H9 (cell line): ENCODE results near the gene SV2C. TPM values are rescaled to one million over a fixed set of nuclear protein-coding genes. Genes with fewer than 3 reads are reported as not detected.

Source experiments
- DNase-seq: peaks from one replicate; pipeline ENCODE4 v3.0.0-alpha.2; 2017
- H2AFZ ChIP-seq: one replicate; pipeline ENCODE4 v1.6.1; 2013; ENCODE audit warnings: mild to moderate bottlenecking, low read length, control low read depth, moderate library complexity
- H2AK5ac ChIP-seq: 2 replicates; pipeline ENCODE4 v1.6.1; 2013; ENCODE audit warnings: low read length, control low read depth, mixed read lengths; ENCODE audit not compliant: insufficient read length
- H2BK120ac ChIP-seq: one replicate; pipeline ENCODE4 v1.6.1; 2013; ENCODE audit warnings: low read depth, mild to moderate bottlenecking, low read length, control low read depth, inconsistent platforms; ENCODE audit not compliant: poor library complexity, severe bottlenecking
- H2BK12ac ChIP-seq: 2 replicates; pipeline ENCODE4 v1.6.1; 2013; ENCODE audit warnings: low read length, control low read depth, mixed read lengths, low read depth; ENCODE audit not compliant: insufficient read length
- H2BK15ac ChIP-seq: 2 replicates; pipeline ENCODE4 v1.6.1; 2013; ENCODE audit warnings: low read depth, low read length, control low read depth
- H2BK20ac ChIP-seq: one replicate; pipeline ENCODE4 v1.6.1; 2013; ENCODE audit warnings: low read depth, mild to moderate bottlenecking, low read length, control low read depth, inconsistent platforms; ENCODE audit not compliant: poor library complexity, severe bottlenecking
- H2BK5ac ChIP-seq: 2 replicates; pipeline ENCODE4 v1.6.1; 2013; ENCODE audit warnings: low read length, control low read depth, mixed read lengths; ENCODE audit not compliant: insufficient read length
- H3K14ac ChIP-seq: 2 replicates; pipeline ENCODE4 v1.6.1; 2013; ENCODE audit warnings: low read length, control low read depth; ENCODE audit not compliant: insufficient read depth
- H3K18ac ChIP-seq: 2 replicates; pipeline ENCODE4 v1.6.1; 2013; ENCODE audit warnings: low read depth, mild to moderate bottlenecking, mixed read lengths, low read length, control low read depth; ENCODE audit not compliant: insufficient read length
- H3K23ac ChIP-seq: 2 replicates; pipeline ENCODE4 v1.6.1; 2013; ENCODE audit warnings: low read length, control low read depth, mixed read lengths, low read depth; ENCODE audit not compliant: insufficient read length
- H3K23me2 ChIP-seq: 2 replicates; pipeline ENCODE4 v1.6.1; 2013; ENCODE audit warnings: low read depth, mild to moderate bottlenecking, mixed read lengths, low read length, control low read depth; ENCODE audit not compliant: insufficient read length, poor library complexity, severe bottlenecking
- H3K27ac ChIP-seq: 2 replicates; pipeline ENCODE4 v1.5.1; 2013; ENCODE audit warnings: low read length, control low read depth, mixed read lengths, low read depth; ENCODE audit not compliant: insufficient read length
- H3K27me3 ChIP-seq: 2 replicates; pipeline ENCODE4 v1.6.1; 2013; ENCODE audit warnings: low read length, control low read depth, inconsistent platforms; ENCODE audit not compliant: insufficient read depth
- H3K4ac ChIP-seq: 2 replicates; pipeline ENCODE4 v1.6.1; 2013; ENCODE audit warnings: low read depth, mild to moderate bottlenecking, control low read depth, inconsistent platforms, low read length, moderate library complexity
- H3K4me1 ChIP-seq: 2 replicates; pipeline ENCODE4 v1.6.1; 2013; ENCODE audit warnings: low read length, control low read depth, inconsistent platforms; ENCODE audit not compliant: insufficient read depth
- H3K4me2 ChIP-seq: 2 replicates; pipeline ENCODE4 v1.6.1; 2013; ENCODE audit warnings: low read length, control low read depth, mixed read lengths; ENCODE audit not compliant: insufficient read length, insufficient read depth
- H3K56ac ChIP-seq: 2 replicates; pipeline ENCODE4 v1.6.1; 2013; ENCODE audit warnings: low read depth, mild to moderate bottlenecking, mixed read lengths, low read length, control low read depth; ENCODE audit not compliant: insufficient read length
- H3K79me1 ChIP-seq: 2 replicates; pipeline ENCODE4 v1.6.1; 2013; ENCODE audit warnings: low read depth, mild to moderate bottlenecking, moderate library complexity, low read length, control low read depth, inconsistent platforms; ENCODE audit not compliant: insufficient read depth, poor library complexity, severe bottlenecking
- H3K79me2 ChIP-seq: 2 replicates; pipeline ENCODE4 v1.6.1; 2013; ENCODE audit warnings: low read length, control low read depth, inconsistent platforms; ENCODE audit not compliant: insufficient read depth
- H3K9ac ChIP-seq: 2 replicates; pipeline ENCODE4 v1.6.1; 2013; ENCODE audit warnings: low read length, control low read depth, mixed read lengths; ENCODE audit not compliant: insufficient read length; ENCODE audit errors: extremely low read depth
- H3K9me3 ChIP-seq: one replicate; pipeline ENCODE4 v1.6.1; 2013; ENCODE audit warnings: low read depth, low read length, inconsistent platforms; ENCODE audit not compliant: control insufficient read depth
- H3T11ph ChIP-seq: one replicate; pipeline ENCODE4 v1.6.1; 2013; ENCODE audit warnings: mild to moderate bottlenecking, low read length, control low read depth, inconsistent platforms
- H4K20me1 ChIP-seq: one replicate; pipeline ENCODE4 v1.6.1; 2013; ENCODE audit not compliant: control insufficient read depth, insufficient read length, insufficient read depth
- H4K5ac ChIP-seq: 2 replicates; pipeline ENCODE4 v1.6.1; 2013; ENCODE audit warnings: low read depth, mild to moderate bottlenecking, mixed read lengths, low read length, control low read depth; ENCODE audit not compliant: insufficient read length
- H4K8ac ChIP-seq: replicated peaks from 2 replicates; pipeline ENCODE4 v1.6.1; 2013; ENCODE audit warnings: low read length, control low read depth, mixed read lengths, low read depth; ENCODE audit not compliant: insufficient read length
- H4K91ac ChIP-seq: 2 replicates; pipeline ENCODE4 v1.6.1; 2013; ENCODE audit warnings: low read depth, mild to moderate bottlenecking, moderate library complexity, mixed read lengths, low read length, control low read depth; ENCODE audit not compliant: insufficient read length
- H3K27ac Mint-ChIP-seq, 3 experiments: 2 replicates in 2 of 3; 3 replicates in 1 of 3; pipeline ENCODE4 v1.8.0; 2020 to 2021; ENCODE audit warnings: mixed read lengths in 3 of 3, mild to moderate bottlenecking in 1 of 3, moderate library complexity in 1 of 3
- H3K27me3 Mint-ChIP-seq: 2 replicates; pipeline ENCODE4 v1.8.0; 2021; ENCODE audit warnings: low read depth, mild to moderate bottlenecking, moderate library complexity, mixed read lengths
- H3K36me3 Mint-ChIP-seq, 3 experiments: 2 replicates in 2 of 3; 3 replicates in 1 of 3; pipeline ENCODE4 v1.8.0; 2020 to 2021; ENCODE audit warnings: low read depth in 3 of 3, mixed read lengths in 3 of 3; ENCODE audit not compliant: insufficient read depth in 1 of 3
- H3K4me1 Mint-ChIP-seq, 2 experiments: 2 replicates each; pipeline ENCODE4 v1.8.0; 2020; ENCODE audit warnings: mixed read lengths in 2 of 2
- H3K4me3 Mint-ChIP-seq, 2 experiments: 2 replicates in 1 of 2; 3 replicates in 1 of 2; pipeline ENCODE4 v1.8.0; 2020 to 2021; ENCODE audit warnings: mild to moderate bottlenecking in 2 of 2, mixed read lengths in 2 of 2, moderate library complexity in 1 of 2
- H3K9me3 Mint-ChIP-seq, 2 experiments: 2 replicates in 1 of 2; 3 replicates in 1 of 2; pipeline ENCODE4 v1.8.0; 2020; ENCODE audit warnings: mild to moderate bottlenecking in 2 of 2, mixed read lengths in 2 of 2, moderate library complexity in 1 of 2
- whole genome bisulfite sequencing: extraction: QIAGEN DNeasy Blood & Tissue Kit; methylation state at CpG from one replicate; pipeline ENCODE4 v1.1.7; 2013; ENCODE audit warnings: missing lambda C conversion rate, low lambda C conversion rate, mixed read lengths; ENCODE audit not compliant: insufficient read length; ENCODE audit errors: extremely low coverage; 5-methylcytosine and 5-hydroxymethylcytosine counted together
- total RNA-seq: library from RNA; stranded (reverse); gene quantifications from 2 replicates; pipeline ENCODE4 v1.2.1, GENCODE V29; 2021
- TF ChIP-seq, protein P1 (sequence below): fragments of 200-600 bp; sonication (generic); conservative IDR thresholded peaks from 3 replicates; pipeline ENCODE4 v1.8.0; 2021; ENCODE audit warnings: antibody characterized with exemption, mild to moderate bottlenecking

The SV2C gene
- total RNA-seq, 1 experiment from 2014 or later = 0.09 TPM

DNA sequence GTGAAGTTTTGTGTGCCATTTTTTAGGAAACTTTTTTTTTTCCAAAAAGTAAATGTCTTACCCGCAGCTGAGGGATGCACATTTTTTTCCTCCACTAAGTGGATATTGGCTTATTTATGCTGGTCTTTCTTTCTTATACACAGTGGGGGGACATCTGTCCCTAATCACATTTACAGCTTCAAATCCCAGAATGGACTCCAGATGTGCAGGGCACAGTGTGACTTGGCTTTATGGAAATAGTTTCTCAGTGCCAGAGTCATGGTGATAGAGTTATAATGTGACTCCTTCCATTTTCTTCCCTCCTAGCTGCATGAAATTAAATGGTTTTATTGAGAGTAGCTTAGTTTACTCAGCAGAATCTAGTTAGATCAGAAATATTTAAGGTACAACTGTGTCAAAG lies 66.5 kb downstream of the SV2C start:
- Mint-ChIP-seq H3K36me3 (no peaks in the 10 kb centered on the region), H3K4me1 (peaks cover 20 to 21% of the 10 kb centered on the region in 2 experiments), H3K9me3 (no peaks in the 10 kb centered on the region), H3K27me3 (peaks cover 2% of the 10 kb centered on the region), H3K4me3 (no peak overlapping the region), H3K27ac (no peak overlapping the region)
- H2BK20ac ChIP-seq = no peak overlapping the region
- H3K23ac ChIP-seq = no peak overlapping the region
- no peaks in the 10 kb centered on the region for H3K23me2 ChIP-seq
- H3K18ac ChIP-seq = no peak overlapping the region
- H3K79me1 ChIP-seq = no peaks in the 10 kb centered on the region
- no peak overlapping the region for H4K91ac ChIP-seq
- no peak overlapping the region for H2BK12ac ChIP-seq
- no peak overlapping the region for H3K56ac ChIP-seq
- H3K4ac ChIP-seq = no peak overlapping the region
- no peaks in the 10 kb centered on the region for H3K79me2 ChIP-seq
- TF ChIP-seq, protein P1, sequence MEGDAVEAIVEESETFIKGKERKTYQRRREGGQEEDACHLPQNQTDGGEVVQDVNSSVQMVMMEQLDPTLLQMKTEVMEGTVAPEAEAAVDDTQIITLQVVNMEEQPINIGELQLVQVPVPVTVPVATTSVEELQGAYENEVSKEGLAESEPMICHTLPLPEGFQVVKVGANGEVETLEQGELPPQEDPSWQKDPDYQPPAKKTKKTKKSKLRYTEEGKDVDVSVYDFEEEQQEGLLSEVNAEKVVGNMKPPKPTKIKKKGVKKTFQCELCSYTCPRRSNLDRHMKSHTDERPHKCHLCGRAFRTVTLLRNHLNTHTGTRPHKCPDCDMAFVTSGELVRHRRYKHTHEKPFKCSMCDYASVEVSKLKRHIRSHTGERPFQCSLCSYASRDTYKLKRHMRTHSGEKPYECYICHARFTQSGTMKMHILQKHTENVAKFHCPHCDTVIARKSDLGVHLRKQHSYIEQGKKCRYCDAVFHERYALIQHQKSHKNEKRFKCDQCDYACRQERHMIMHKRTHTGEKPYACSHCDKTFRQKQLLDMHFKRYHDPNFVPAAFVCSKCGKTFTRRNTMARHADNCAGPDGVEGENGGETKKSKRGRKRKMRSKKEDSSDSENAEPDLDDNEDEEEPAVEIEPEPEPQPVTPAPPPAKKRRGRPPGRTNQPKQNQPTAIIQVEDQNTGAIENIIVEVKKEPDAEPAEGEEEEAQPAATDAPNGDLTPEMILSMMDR = no peak
- H3K27ac ChIP-seq = no peak overlapping the region
- H2BK120ac ChIP-seq = no peak overlapping the region
- no peak overlapping the region for H2AK5ac ChIP-seq
- H3K9me3 ChIP-seq = no peaks in the 10 kb centered on the region
- no peak overlapping the region for H3K4me2 ChIP-seq
- H2BK5ac ChIP-seq = no peak overlapping the region
- no CpG with 5 or more reads among the region's 1 CpG for WGBS
- no peaks in the 10 kb centered on the region for H4K20me1 ChIP-seq
- no peak overlapping the region for H4K5ac ChIP-seq
- DNase-seq = no peak
- no peaks in the 10 kb centered on the region for H3K27me3 ChIP-seq
- H2AFZ ChIP-seq = no peak overlapping the region
- no peak overlapping the region for H3K9ac ChIP-seq
- H4K8ac ChIP-seq = no peak overlapping the region
- peaks cover 10% of the 10 kb centered on the region for H3K4me1 ChIP-seq
- H3T11ph ChIP-seq = no peak overlapping the region
- H3K14ac ChIP-seq = no peak overlapping the region
- no peak overlapping the region for H2BK15ac ChIP-seq
